ENCODE results near the gene ZNF565. TPM values are rescaled to one million over a fixed set of nuclear protein-coding genes. Genes with fewer than 3 reads are reported as not detected.

ZNF565 gene
- total RNA-seq: 30.0 TPM

DNA sequence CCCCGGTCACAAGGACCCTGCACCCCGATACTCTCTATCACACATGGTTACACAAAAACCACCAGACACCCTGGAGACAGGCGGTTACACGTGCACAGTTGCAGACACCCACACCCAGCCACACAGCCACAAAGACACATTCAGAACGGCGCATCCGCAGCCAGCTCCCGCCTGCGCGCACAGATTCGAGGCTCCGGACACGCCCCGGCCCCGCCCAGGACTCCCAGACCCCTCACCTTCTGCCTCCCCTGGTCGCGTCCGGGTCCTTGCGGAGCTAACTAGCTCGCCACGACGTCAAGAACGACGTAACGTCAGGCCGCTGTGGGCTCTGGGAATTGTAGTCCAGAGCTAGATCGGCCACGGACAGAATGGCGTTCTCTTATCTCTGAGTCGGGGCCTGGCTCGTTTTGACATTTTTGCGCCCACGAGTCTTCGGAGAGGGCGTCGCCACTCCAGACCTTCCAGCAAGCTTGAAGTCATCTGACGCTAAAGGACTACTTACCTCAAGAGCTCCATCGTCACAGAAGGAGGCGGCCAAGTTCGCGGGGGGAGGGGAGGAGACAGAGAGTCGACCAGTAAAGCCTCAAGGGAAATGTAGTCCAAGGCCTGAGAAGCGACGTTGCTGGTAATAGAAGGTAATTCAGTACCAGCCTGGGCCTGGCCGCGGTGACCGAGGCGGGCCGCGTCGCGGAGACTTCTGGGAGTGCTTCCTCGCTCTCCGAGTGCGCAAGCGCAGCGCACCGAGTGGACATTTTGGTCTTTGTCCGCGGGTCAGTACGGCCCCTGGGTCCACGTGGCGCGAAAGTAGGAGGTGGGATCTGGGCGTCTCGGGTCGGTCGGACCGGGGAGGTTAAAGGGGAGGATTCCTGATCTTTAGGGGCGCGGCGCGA, at the start of gene ZNF565, which contains the start of gene ZNF146:
TSS of gene ZNF565 (minus strand) at position 280 of the 890 bp plus-strand sequence. CDS start 12,680 bp downstream, outside the sequence.
TSS of gene ZNF146 (plus strand) at position 721 of the 890 bp plus-strand sequence. CDS start 21,335 bp downstream, outside the sequence.

DNA sequence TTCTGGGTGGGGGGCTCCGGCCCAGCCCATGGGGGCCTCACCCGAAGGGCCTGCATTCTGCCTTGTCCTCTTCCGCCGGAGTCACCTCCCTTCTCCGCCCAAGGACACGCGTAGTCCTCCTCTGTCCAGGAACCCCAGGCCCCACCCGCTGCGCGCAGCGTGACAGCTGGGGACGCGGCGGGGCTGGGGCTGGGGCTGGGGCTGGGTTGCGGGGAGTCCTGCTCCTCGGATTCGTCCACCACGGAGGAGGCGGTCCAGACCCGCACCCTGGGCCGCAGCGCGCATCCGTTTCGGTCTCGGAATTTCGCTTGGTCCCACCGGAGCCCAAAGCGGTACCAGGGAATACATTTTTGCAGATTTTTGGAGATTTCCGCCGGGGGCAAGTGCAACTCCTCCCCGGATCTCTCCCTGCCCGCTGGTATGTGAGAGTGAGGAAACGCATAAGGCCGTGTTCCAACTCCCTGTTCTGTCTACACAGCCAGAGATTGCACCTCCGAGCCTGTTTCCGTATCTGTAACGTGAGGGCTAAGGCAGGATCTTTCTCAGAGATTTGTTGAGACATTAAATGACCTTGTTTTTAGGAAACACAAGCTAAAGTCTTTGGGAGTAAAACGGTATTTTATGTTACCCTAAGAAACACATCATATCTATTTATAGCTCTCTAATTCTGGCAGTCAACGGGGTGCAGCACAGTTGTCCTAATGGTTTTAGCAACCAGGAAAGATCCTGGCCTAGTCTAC, 61.9 kb downstream of the ZNF565 start, which contains the start of gene COX7A1:
TSS of gene COX7A1 (minus strand) at position 96 of the 740 bp plus-strand sequence. CDS start at position 56, 40 bp downstream.

GRCh38 chr19:36139473-36140303, 74.8 kb downstream of the ZNF565 start, which contains the start of gene CAPNS1:
CAPNS1 (plus strand) TSS chr19:36140066; CDS start chr19:36141012, 946 bp downstream.

Small RNA genes lying within 50 kb of the gene (small RNA-seq; reads per million reads assigned to genes)
- not detected for gene RF00019 (ENCODE audit: low replicate concordance)

Other genes starting within 250 kb of the ZNF565 start
- gene SDHAF1, start 219.5 kb downstream of the ZNF565 start, total RNA-seq: 13.5 TPM
- gene SYNE4, start 205.9 kb downstream of the ZNF565 start, total RNA-seq: 0.63 TPM
- 9.7 TPM for gene ALKBH6, start 200.5 kb downstream of the ZNF565 start, total RNA-seq
- 59.5 TPM for gene CLIP3, start 181.8 kb downstream of the ZNF565 start, total RNA-seq
- gene THAP8, start 160.4 kb downstream of the ZNF565 start, total RNA-seq: 1.9 TPM
- 3.1 TPM for gene WDR62, start 159.8 kb downstream of the ZNF565 start, total RNA-seq
- gene OVOL3, start 103.5 kb downstream of the ZNF565 start, total RNA-seq: not detected
- 69.2 TPM for gene POLR2I, start 99.8 kb downstream of the ZNF565 start, total RNA-seq
- 385 TPM for gene TBCB, start 99.2 kb downstream of the ZNF565 start, total RNA-seq
- gene CAPNS1, start 74.6 kb downstream of the ZNF565 start, total RNA-seq: 77.6 TPM
- gene COX7A1, start 62.2 kb downstream of the ZNF565 start, total RNA-seq: 1.3 TPM
- gene ZNF146, start 441 bp upstream of the ZNF565 start, total RNA-seq: 115 TPM
- gene ZFP14, start 164.5 kb upstream of the ZNF565 start, total RNA-seq: 44.4 TPM
- gene ZFP82, start 204.0 kb upstream of the ZNF565 start, total RNA-seq: 49.5 TPM

Data from parietal lobe (tissue), 2 donors.